DMS153 treated with DMSO at 0.1 percent for 48 hours (cell line): ENCODE measurements around the gene ZNF213.
"Not testable (repeated sequence)": the region's sequence is repeated elsewhere in the genome, so short reads cannot be mapped to it uniquely, and the experiment has no call there.

ENCODE experiments used
- DNase-seq: peaks from one replicate; lab custom pipeline; 2025; ENCODE audit not compliant: unreplicated experiment; lab: John Stamatoyannopoulos, UW

ZNF213 gene

DNA sequence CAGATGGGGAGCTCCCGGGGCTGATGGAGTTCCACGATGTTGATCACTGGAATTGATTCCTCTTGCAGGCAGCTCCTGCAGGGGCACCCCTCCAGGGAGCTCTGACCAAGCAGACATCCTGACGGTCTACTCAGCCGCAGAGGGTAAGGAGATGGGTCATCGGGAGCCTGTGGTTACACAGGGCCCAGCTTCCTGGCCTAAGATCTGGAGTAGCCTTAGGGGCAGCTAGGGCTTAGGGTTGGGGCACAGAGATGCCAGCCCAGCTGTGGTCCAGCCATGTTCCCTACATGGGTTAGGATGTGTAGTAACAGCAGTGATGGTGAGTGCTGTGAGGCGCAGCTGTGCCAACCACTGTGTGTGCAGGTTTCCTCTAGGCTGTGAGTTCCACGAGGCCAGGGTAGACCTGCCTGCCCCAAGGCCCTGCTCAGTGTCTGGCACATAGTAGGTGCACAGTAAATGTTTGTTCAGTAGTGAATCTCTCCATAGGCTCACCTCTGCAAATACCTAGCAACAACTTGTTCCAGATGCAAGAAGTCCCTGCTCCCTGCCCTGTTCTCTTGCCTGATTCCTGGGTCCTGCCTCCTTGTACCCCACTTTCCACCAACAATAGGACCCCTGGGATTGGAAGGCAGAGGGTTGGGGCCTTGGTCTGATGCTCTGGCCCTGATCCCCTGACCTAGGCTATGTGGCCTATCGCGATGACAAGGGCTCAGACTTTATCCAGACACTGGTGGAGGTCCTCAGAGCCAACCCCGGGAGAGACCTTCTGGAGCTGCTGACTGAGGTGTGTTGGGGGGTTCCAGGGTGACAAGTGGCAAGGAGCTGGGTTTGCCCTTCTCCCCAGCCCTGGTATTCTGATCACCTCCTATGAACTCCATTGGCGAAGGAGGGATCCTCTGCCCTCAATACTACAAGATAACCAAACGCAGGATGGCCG, 13.7 kb downstream of the ZNF213 start:
- DNase-seq, result no peak

DNA sequence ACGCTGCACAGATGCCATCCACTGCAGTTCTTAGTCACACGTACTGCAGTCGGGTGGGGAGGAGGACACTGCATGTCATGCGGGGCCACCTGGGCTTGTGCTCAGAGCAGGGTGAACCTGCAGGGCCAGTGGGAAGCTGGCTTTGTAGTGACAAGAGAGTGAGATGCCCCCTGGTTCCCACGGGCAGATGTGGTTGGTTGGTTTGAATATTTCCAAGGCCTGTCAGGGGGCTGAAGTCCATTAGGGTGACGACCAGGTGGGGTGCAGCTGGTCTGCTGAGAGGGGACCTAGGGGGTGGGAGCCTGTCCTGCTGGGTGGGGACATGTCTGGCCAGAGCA, 14.3 kb downstream of the ZNF213 start:
- no peak for DNase-seq

DNA sequence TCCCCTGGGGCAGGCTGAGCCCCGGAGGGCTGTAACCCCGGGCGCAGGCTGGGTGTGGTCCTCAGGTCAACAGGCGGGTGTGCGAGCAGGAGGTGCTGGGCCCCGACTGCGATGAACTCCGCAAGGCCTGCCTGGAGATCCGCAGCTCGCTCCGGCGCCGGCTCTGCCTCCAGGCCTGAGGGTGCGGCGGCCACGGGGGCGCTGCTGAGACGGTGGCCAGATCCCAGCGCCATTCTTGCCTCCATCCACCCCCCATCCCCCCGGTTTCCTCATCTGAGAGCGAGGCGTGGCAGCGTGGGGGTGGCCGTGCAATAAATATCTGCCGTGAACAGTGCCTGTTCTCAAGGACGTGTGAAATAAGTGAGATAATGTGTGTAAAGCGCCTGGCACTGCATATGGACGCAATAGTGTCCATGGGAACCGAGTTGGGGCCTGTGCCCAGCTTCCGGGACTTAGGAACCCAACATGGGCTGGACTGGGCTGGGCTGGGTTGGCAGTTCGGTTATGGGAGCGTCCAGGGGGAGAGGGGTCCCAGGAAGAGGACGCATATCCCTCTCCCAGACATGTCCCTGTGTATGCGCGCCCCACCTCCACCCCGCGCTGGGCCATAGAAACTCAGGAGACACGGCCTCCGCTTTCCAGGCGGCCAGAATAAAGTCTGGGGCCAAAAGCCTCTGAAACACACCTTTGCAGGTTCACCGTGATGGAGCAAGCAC, 15.0 kb downstream of the ZNF213 start:
- DNase-seq, result peak; percentile 46

DNA sequence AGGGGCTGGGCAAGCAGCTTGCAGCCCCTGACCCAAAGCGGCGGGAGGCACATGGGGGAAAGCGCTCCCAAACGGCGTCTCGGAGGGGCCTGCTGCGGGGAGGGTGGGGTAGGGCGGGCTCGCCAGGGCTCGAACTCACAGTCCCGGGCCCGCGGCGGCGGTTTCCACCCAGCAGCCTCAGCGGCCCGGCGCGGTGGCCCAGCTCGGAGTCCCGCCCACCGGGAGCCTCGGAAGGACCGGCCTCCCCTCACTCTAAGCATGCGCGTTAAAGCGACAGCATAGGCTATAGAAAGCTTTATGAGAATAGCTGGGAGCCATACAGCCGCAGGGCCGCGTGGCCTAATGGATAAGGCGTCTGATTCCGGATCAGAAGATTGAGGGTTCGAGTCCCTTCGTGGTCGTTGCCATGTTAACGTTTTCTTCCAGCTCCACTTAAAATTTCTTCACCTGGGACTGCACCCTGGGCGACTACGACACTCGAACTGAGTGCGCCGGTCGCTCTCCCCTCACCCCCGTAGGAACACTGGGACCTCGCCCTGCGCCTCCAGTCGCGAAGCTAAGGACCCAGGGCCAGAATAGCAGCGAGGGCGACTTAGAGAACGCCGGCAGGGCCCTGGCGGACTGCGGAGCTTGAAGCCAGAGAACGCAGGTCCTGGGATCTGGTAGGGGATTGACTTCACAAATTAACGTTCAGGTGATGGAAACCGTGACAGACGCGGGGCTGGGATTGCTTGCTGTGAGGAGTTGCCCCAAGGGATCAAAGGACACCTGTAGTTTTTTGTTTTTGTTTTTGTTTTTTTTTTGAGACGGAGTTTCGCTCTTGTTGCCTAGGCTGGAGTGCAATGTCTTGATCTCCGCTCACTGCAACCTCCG, 15.8 kb downstream of the ZNF213 start:
- peak; percentile 90 for DNase-seq

DNA sequence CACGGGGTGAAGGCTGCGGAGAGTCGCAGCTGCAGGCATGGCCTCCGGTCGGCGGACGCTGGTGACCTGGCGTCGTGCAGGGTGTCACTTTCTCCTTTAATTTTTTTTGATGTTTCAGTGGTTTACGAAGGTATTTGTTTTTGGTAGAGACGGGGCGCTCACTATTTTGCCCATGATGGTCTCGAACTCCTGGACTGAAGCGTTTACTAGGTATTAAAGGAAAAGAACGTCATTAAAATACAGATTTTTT, 17.1 kb downstream of the ZNF213 start:
- DNase-seq, result no peak

DNA sequence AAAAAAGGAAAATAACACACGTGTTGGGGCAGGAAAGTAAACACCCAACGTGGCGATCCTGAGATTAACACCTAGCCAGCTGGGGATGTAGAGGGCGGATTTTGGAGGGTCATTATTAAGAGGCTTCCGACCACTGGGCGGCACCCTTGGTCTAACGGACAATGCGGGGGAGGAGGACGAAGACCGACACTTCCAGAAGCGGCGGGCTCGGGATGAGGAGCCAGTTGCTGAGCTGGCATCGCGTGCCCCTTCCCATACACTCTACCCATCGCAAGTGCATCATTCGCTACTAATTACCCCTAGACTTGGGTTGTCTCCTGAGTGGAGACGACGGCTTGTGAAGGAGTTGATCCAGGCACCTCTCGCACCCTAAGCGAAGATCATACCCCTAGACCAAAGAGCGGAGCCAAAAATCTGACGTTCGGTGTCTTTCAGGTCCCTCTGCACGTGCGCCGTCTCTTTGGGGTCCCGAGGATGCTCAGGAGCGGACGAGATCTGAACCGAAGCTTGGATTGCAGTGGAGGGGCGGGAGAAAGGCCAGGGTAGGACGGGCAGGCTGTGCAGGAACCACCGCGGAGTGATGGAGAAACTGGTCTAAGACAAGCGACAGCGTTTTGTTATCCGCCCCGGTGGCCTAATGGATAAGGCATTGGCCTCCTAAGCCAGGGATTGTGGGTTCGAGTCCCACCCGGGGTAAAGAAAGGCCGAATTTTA, 17.6 kb downstream of the ZNF213 start:
- DNase-seq, result peak; percentile 94

DNA sequence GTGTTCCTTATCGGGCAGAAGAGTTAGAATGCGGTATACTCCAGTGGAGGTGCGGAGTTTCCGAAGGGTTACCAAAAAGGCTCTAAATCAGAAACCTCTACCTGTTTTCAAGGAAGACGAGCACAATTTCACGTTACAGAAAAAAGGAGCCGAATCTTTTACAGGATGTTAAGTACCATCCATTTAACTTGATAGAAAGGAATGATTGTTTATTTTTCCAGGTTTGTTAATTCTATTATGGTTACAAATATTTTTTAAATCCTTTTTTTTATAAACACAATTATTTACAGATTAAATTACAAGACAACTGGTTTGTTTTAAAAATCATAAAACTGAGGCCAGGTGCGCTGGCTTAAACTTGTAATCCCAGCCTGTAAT, 18.2 kb downstream of the ZNF213 start:
- DNase-seq, result no peak

DNA sequence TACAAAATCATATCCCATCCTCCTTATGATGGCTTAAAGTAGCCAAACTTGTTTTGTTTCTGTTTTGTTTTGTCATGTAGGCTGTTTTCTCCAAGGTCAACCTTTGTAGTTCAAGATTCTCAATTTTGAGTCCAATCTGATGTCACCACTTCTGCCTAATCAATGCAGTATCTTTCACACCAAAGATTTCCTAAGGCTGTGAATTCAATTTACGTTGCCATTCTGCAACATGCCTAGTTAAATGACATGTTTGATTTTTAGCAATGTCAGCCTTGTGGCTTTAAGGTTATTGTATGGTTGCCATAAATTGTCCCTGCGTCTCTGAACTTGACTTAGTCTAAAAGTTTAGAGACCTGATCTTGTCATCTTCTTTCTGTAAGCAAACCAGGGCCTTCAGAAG, 20.4 kb downstream of the ZNF213 start:
- DNase-seq, result no peak

DNA sequence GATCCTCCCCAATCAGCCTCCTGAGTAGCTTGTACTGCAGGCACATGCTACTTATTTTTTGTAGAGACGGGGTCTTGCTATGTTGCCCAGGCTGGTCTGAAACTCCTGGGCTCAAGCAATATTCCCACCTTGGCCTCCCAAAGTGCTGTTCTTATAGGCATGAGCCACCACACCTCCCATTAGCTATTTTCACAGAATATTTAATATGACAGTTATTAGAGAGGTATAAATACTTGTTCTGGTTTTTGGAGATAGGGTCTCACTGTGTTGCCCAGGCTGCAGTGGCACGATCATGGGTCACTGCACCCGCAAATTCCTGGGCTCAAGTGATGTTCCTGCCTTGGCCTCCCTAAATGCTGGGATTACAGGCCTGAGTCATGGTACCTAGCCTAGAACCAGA, 21.1 kb downstream of the ZNF213 start:
- no peak for DNase-seq

DNA sequence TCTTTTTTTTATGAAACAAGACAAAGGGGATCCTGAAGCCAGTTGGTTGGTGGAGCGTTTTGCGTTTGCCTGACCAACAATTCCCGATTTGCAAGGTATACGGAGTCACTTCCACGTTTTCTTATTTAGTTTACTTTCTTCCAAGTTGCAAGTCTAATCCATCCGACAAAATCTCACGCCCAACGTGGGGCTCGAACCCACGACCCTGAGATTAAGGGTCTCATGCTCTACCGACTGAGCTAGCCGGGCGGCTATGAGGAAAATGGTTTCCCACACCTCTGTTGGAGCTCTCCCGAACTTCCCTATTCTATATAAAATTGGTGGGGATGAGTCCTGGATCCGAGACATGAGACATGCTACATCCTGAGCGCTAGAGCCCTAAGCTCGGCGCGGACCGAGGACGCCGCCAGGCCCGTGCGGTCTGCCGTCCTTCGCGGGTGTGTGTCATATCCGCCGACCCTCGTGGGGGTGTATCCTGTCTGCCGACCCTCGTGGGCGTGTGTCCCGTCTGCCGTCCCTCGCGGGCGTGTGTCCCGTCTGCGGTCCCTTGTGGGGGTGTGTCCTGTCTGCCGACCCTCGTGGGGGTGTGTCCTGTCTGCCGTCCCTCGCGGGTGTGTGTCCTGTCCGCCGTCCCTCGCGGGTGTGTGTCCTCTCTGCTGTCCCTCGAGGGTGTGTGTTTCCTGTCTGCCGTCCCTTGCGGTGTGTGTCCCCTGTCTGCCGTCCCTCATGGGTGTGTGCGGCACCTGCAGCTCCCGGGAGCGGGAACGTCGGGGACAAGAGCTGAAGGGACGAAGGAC, 22.6 kb downstream of the ZNF213 start:
- DNase-seq, result peak; percentile 53

DNA sequence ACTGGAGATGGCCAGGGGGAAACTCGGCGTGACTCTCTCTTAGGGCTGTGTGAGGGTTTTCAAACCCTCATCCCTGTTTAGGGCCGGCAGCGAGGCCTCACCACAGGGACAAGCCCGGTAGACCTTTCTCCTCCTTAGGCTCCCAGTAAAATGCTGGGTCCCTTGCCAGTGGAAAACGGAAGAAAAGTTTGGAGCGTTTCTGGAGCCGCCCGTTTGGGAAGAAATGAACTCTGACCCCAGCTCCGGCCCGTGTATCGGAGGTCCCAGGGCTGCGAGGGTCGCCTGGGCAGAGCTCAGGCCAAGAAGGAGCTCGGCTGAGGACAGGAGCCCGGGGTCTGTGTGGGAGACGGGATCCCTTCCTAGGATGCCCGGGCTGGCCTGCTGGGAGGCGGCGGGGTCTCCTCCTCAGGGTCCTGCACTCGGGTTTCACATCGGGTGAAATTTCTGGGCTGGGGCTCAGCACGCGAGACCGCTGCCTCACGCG, 23.2 kb downstream of the ZNF213 start:
- no peak for DNase-seq

DNA sequence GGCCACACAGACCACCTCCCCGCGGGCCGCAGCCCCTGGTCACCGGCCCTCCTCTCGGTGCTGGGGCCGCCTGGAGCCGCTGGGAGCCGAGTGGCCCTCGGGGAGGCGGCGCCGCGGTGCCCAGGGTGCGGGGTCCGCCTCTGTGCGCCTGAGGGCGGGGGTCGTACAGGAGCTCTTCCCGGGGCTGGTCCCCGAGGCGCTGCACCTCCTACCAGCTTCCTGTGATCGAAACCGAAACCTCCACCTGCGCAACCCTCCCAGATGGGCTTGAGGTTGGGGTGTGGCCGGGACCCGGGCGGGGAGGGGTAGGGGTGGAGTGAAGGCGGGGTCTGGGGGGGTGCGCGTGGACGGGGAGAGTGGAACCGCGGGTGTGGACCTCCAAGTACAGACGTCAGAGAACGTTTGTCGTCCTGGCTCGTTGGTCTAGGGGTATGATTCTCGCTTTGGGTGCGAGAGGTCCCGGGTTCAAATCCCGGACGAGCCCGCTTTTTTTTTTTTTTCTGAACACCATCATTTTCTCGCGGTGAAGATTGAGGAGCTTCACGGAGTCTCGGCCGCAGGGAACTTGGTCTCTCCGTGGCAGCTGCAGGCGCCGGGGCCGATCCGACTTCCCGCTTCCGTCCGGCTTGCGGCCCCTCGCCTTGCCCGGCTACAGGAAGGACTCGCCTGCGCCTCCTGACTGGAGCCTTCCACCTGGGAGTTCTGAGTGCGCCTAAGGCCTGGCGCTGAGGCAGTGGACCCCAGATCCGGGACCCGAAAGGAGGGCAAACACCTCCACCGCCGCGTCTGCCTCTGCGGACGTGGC, 23.9 kb downstream of the ZNF213 start:
- peak; percentile 38 for DNase-seq

DNA sequence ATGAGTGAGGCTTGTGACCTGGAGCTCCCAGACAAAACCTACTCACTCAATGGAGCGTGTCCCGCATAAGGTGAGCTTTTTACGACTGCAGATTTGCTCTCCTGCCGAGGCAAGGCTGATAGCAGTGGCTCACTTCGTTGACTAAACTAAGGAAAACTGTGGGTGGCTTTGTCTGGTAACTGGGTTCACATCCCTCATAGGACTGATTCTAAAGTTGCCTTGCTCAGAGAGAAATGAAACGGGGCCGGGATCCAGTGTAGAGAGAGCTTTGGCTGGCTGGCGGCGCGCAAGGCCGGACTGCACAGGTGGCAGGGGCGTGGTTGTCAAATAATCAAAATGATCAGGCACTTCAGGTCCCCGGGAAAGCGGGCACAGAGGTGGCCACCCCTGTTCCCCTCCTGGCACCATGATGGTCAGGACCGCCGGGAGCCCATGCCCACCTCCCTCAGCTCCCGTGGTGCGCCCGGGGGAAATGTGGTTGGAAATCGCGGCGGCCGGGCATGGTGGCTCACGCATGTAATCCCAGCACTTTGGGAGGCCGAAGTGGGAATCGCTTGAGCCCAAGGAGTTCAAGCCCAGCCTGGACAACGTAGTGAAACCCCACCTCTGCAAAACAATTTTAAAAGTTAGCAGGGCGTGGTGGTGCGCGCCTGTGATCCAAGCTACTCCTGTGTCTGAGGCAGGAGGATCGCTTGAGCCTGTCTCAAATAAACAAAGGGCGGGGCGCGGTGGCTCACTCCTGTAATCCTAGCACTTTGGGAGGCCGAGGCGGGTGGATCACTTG, 26.6 kb downstream of the ZNF213 start:
- DNase-seq, result no peak

DNA sequence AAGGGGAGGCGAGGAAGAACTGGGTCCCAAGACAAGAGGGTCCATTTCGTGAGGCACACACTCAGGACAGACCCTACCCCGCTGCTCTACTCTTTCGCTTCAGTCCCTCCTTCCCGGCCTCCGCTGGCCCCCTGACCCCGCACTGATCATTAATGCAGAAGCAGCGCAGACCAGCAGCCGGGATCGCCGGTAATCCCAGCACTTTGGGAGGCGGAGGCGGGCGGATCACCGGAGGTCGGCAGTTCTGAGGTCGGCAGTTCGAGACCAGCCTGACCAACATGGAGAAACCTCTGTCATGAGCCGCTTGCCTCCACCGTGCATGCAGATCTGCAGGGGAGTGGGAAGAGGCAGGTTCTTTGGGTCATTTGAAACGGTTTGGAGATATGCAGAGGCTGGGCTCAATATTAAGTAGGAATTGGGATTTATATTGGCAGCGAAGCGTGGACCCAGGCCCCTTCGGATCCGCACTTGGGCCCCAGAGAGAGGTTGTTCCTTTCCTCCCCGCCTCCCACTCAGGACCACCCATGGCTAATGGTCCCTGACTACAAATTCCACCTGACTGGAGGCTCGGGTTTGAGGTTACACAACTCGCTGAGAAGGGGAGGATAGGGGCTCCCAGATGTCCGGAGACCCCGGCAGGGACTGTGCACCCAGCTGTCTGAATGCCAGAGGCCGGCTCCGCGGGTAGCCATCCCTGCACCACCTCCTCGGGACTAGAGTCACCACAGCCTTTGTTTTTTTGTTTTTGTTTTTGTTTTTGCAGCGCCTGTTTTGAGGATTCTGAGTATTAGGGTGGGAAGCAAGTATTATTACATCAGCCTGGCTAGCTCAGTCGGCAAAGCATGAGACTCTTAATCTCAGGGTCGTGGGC, 29.5 kb downstream of the ZNF213 start:
- no peak for DNase-seq

DNA sequence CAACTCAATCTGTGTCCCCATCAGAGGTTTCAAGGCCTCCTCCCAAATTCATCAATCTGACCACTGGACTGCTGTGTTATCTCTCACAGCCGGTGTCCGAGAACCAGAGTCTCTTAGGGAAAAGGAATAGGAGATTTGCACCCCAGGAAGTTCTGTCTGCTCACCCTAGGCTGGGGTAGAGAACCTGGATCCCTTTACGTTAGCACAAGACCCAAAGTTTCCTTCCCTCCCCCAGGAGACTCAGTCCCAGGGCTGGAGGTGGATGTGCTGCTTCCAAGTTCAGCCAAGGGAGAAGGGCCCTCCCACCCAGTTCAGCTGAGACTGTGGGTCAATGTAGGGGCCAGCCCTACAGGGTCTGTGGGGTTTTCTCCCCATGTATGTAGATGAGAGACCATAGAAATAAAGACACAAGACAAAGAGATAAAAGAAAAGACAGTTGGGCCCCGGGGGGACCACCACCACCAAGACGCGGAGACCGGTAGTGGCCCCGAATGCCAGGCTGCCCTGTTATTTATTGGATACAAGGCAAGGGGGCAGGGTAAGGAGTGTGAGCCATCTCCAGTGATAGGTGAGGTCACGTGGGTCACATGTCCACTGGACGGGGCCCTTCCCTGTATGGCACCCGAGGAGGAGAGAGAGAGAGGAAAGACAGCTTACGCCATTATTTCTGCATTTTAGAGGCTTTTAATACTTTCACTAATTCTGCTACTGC, 30.4 kb downstream of the ZNF213 start:
- DNase-seq, result no peak

DNA sequence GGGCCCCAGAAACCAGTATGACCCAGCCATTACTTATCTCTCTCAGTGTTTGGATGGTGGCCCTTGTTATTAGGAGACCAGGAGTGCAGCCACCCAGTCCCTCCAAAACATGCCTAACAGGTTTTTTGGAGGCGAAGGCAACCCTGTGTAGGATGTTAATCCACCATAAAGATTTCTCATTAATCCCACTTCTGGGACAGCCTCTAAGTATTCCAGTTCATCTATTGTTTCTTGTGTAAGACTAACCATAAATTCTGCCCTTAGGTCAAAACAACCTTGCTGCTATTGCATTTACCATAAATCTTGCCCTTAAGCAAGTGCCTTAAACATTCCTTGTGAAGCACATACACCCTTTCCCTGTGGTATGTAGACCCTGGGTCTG, 31.7 kb downstream of the ZNF213 start:
- DNase-seq, result no peak

DNA sequence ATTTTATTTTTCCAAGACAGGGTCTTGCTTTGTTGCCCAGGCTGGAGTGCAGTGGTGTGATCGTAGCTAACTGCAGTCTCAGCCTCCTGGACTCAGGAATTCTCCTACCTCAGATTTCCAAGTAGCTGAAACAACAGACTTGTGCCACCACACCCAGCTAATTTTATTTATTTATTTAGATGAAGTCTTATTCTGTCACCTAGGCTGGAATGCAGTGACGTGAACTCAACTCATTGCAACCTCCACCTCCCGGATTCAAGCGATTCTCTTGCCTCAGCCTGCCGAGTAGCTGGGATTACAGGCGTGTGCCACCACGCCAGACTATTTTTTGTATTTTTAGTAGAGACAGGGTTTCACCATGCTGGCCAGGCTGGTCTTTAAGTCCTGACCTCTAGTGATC, 33.9 kb downstream of the ZNF213 start:
- not testable (repeated sequence) for DNase-seq
